ENCODE data around the gene PDZD7.

DNA sequence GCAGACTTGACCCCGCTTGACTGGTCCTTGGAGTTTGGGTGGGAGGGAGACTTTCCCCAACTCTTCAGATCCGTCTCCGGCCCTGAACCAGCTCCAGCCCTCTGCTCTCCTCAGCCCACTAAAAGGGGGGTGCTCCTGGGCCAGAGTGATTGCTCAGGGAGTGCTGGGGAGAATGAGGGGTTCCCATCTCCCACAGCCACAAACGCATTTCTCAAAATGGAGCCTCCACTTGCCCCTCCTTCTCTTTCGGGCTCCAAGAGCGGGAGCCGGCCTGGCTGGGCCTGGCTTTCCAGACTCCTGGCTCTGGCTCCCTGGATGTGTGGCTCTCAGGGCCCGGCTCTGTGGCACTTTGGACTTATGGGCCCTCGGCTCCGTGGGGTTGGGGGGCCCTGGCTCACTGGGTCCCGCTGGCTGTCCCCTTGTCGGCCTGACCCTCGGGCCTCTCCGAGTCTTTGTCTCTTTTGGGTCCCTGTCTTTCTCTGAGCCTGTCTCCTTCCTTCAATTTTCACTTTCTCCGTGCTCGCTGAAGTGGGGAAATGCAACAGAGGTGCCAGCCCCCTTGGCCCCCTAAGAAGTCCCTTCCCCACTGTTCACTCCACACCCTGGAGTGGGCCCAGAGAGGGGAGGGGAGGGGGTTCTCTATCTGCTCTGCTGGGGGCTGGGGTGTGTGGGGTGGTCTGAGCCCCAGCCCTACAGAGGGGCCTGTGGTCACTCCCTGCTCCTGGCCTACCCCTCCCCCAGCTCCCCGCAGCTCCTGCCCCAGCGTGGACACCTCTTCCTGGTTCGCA is 30.6 kb downstream of the PDZD7 start:
- no peak for TF ChIP-seq ZFP30 (CRISPR knock-in tag; IDR thresholded peaks at IDR 0.05)
- no peak for TF ChIP-seq TOX (CRISPR knock-in tag; IDR thresholded peaks at IDR 0.05; ENCODE audit: borderline replicate concordance)
- no peak for TF ChIP-seq CSDC2 (CRISPR knock-in tag; IDR thresholded peaks at IDR 0.05)
- TF ChIP-seq ARNTL (CRISPR knock-in tag; IDR thresholded peaks at IDR 0.05; ENCODE audit: borderline replicate concordance, low read depth) = no peak
- TF ChIP-seq, protein P1, sequence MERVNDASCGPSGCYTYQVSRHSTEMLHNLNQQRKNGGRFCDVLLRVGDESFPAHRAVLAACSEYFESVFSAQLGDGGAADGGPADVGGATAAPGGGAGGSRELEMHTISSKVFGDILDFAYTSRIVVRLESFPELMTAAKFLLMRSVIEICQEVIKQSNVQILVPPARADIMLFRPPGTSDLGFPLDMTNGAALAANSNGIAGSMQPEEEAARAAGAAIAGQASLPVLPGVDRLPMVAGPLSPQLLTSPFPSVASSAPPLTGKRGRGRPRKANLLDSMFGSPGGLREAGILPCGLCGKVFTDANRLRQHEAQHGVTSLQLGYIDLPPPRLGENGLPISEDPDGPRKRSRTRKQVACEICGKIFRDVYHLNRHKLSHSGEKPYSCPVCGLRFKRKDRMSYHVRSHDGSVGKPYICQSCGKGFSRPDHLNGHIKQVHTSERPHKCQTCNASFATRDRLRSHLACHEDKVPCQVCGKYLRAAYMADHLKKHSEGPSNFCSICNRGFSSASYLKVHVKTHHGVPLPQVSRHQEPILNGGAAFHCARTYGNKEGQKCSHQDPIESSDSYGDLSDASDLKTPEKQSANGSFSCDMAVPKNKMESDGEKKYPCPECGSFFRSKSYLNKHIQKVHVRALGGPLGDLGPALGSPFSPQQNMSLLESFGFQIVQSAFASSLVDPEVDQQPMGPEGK (CRISPR knock-in tag; IDR thresholded peaks at IDR 0.05; ENCODE audit: borderline replicate concordance) = no peak
- TF ChIP-seq, protein P2, sequence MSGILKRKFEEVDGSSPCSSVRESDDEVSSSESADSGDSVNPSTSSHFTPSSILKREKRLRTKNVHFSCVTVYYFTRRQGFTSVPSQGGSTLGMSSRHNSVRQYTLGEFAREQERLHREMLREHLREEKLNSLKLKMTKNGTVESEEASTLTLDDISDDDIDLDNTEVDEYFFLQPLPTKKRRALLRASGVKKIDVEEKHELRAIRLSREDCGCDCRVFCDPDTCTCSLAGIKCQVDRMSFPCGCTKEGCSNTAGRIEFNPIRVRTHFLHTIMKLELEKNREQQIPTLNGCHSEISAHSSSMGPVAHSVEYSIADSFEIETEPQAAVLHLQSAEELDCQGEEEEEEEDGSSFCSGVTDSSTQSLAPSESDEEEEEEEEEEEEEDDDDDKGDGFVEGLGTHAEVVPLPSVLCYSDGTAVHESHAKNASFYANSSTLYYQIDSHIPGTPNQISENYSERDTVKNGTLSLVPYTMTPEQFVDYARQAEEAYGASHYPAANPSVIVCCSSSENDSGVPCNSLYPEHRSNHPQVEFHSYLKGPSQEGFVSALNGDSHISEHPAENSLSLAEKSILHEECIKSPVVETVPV (CRISPR knock-in tag; IDR thresholded peaks at IDR 0.05) = no peak

All from SK-N-SH treated with all-trans-retinoic acid at 6 μM for 48 hours (cell line).